ENCODE measurements around the gene P2RY2.

GRCh38 chr11:73173755-73174494, 44.2 kb upstream of the P2RY2 start:
- TF ChIP-seq CTCF (IDR thresholded peaks at IDR 0.05; ENCODE audit: control extremely low read depth in 1 of 3, insufficient read depth in 1 of 3, low read depth in 1 of 3, low read length in 3 of 3), result no peak
- TF ChIP-seq POLR2AphosphoS5 (IDR thresholded peaks at IDR 0.05; ENCODE audit: low read depth, low read length), result no peak
- TF ChIP-seq EP300 (IDR thresholded peaks at IDR 0.05; ENCODE audit: borderline replicate concordance in 1 of 2, low read depth in 2 of 2, low read length in 2 of 2), result no peak
- no peak for TF ChIP-seq RAD21 (IDR thresholded peaks at IDR 0.05 in 1 of 2, conservative IDR thresholded peaks at IDR 0.05 in 1 of 2; ENCODE audit: low read depth in 2 of 2, low read length in 2 of 2)
- TF ChIP-seq SIN3A (conservative IDR thresholded peaks at IDR 0.05 in 1 of 2, IDR thresholded peaks at IDR 0.05 in 1 of 2; ENCODE audit: low read depth in 1 of 2, low read length in 2 of 2), result no peak
- TF ChIP-seq KDM5A (IDR thresholded peaks at IDR 0.05; ENCODE audit: low read length), result no peak
- no peak for TF ChIP-seq RXRA (IDR thresholded peaks at IDR 0.05; ENCODE audit: insufficient read depth, low read depth, low read length)
- TF ChIP-seq RFX5 (IDR thresholded peaks at IDR 0.05; ENCODE audit: borderline replicate concordance, low read depth, low read length), result no peak
- TF ChIP-seq TAF1 (IDR thresholded peaks at IDR 0.05; ENCODE audit: low read depth, low read length), result no peak
- TF ChIP-seq CREB1 (IDR thresholded peaks at IDR 0.05), result no peak
- TF ChIP-seq SP2 (IDR thresholded peaks at IDR 0.05; ENCODE audit: low read length), result no peak
- TF ChIP-seq EZH2 (IDR thresholded peaks at IDR 0.05; ENCODE audit: low read depth, low read length, severe bottlenecking), result no peak
